ELF-1 (cell line): ENCODE results near the gene NQO2.
"Not testable (repeated sequence)": the region's sequence is repeated elsewhere in the genome, so short reads cannot be mapped to it uniquely, and the experiment has no call there.

Experiments used
- DNase-seq: peaks from one replicate; pipeline ENCODE4 v3.0.0-alpha.2; 2016; ENCODE audit warnings: low read depth, low spot score

The NQO2 gene

DNA sequence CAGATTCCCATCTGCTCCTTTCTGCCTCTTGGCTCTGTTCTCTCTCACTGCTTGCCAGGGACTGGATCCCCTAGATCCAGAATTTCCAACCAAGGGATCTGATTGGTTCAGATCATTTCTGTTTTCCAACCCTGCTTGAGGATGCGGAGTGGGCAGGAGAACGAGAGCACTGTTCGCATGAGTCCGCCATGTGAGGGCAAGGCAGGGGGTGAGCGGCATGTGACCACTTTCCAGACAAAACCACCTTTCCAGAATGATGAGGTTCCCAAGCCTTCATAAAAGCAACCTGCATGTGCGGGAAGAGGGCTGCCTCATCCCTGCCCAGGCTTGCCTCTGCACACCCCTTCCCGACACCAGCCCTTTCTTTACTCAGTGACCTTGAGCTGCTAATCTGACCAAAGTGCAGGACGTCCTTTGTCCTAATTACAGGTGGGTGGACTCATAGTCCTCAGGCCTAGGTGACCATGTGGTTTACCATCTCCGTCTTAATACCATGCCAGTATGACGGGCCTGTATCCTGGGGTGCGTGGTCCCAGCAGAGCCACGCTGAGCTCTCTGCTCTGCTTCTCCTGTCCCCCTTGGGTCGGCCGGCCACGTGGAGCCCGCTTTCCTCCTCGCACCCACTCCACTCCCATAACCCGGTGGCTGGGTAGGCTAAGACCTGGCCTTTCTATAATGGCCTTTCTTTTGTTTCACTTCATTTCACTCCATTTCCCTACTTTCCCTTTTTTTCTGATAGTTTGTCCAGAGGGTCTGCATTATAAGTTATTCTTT, 14.4 kb downstream of the NQO2 start:
- no peak for DNase-seq

DNA sequence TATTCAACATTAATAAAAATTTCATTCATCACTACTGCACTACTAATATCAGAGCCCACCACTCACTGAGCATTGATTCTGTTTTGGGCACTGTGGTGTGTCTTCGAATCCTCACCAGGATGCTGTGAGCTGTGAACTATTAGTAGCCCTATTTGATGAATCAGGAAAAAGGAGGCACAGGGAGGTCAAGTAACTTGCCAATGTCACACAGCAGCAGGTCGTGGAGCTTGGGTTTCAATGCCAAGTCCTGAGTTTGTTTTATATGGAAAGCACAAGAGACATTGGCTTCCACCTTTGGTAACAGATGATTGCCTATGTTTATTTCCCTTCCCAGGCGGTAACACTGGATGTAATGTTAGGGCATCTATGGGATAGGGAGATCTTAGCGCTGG, 15.0 kb downstream of the NQO2 start:
- DNase-seq: no peak

DNA sequence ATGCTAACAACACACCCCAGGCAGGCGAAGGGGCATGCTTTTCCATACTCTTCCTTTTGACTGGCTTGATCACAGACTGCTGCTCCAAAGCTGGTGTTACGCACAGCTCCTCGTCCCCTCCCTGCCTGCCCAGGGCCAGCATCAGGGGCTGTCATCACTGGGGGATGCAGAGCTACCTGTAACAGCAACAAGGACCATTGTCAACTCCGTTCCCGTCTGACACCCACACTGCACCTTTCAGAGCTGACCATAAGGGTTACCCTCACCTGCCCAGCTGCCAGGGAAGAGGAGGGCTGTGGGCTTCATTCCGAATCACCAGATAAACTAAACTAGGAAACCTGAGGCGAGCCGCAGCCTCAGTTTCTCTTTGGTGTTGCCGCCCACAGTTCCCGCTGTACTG, 15.4 kb downstream of the NQO2 start:
- no peak for DNase-seq

DNA sequence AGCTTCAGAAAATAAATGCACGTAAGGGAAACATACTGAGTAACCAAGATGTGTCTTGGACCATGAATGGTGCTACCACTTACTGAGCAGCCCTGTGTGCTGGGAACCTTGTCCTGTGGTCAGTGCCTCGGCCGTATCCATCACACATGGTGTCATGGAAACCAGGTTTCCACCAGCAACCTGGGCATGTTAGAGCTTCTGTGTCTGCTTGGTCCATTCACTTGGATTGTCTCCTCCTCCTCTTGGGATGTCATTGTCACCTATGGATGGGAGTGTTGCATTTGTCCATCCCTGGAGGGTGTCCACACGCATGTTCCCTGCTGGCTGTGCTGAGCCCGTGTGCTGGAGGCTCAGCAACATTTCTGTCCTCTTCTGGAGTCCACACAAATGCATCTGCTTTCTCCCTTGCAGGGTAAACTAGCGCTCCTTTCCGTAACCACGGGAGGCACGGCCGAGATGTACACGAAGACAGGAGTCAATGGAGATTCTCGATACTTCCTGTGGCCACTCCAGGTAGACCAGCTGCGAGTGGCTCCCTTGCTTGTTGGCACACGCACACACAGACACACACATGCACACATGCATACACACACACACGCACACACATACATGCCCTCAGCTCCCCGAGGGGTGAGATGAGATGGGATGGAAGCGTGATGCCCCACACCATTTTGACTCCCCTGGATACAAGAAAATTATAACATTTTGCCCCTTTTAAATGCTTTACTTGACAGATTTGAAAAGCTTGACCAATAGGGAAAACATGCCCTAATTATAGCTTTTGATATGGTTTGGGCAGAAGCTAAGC, 17.0 kb downstream of the NQO2 start:
- no peak for DNase-seq

DNA sequence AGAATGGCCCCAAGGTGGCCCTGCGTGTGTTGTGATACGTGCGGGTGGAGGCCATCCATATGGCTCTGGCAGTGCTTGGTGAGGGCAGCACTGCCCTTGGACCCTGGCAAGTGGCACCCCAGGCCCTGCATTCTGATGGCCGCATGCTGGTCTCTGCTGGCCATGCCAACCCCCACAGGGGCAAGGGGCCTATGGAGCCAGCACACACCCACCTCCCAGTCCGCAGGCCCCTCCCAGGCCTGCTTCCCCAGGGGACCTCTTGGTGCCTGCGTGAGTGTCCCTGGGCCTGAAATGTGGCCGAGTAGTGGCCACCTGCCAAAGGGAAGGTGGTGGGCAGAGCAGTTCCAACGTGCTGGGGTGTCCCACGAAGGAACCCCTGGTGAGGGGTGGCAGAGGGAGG, 17.6 kb downstream of the NQO2 start:
- no peak for DNase-seq

DNA sequence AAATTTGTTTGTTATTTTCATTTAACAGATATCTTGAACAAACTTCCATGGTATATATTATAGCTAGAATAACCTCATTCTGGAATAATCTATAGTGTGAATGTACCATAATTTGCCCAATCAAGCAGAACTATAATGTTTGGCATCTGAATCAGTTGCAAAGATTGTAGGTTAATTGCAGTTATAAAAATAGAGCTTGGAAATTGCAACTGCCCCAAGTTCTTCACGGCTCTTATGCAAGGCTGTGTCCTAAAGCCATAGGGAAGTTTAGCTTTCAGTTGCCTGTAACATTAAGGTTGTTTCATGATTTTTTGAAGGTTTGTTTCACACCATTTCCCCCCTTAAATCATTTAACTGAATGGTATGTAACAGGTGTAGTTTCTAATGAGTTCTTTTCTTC, 19.4 kb downstream of the NQO2 start:
- DNase-seq: no peak

DNA sequence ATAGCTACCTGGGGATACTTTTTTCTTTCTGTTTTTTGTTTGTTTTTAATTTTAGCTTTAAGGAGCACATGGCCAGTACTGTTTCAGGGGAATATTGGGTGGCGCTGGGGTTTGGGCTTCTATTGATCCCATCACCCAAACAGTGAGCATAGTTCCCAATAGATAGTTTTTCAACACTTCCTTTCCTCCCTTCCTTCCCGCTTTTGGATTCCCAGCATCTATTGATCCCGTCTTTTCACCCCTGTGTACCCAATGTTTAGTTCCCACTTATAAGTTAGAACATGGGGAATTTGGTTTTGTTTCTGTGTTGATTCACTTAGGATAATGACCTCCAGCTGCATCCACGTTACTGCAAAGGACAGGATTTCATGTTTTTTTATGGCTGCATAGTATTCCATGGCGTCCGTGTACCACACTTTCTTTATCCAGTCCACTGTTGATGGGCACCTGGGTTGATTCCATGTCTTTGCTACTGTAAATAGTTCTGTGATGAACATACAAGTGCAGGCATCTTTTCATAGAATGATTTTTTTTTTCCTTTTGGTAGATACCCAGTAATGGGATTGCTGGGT, 20.1 kb downstream of the NQO2 start:
- no peak for DNase-seq

DNA sequence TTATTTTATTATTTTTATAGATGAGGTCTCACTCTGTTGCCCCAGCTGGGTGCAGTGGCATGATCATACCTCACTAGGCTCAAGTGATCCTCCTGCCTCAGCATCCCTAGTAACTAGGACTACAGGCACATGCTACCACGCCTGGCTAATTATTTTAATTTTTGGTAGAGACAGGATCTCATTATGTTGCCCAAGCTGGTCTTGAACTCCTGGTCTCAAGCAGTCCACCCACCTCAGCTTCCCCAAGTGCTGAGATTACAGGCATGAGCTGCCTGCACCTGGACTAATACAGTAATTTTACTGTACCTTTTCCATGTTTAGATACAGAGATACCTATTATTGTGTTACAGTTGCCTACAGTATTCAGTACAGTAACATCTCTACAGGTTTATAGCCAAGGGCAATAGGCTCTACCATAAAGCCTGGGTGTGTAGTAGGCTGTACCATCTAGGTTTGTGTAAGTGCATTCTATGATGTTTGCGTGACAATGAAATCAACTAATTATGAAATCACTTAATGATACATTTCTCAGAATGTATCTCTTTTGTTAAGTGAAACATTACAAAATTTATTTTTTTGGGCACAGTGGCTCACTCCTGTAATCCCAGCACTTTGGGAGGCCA, 21.4 kb downstream of the NQO2 start:
- not testable (repeated sequence) for DNase-seq

DNA sequence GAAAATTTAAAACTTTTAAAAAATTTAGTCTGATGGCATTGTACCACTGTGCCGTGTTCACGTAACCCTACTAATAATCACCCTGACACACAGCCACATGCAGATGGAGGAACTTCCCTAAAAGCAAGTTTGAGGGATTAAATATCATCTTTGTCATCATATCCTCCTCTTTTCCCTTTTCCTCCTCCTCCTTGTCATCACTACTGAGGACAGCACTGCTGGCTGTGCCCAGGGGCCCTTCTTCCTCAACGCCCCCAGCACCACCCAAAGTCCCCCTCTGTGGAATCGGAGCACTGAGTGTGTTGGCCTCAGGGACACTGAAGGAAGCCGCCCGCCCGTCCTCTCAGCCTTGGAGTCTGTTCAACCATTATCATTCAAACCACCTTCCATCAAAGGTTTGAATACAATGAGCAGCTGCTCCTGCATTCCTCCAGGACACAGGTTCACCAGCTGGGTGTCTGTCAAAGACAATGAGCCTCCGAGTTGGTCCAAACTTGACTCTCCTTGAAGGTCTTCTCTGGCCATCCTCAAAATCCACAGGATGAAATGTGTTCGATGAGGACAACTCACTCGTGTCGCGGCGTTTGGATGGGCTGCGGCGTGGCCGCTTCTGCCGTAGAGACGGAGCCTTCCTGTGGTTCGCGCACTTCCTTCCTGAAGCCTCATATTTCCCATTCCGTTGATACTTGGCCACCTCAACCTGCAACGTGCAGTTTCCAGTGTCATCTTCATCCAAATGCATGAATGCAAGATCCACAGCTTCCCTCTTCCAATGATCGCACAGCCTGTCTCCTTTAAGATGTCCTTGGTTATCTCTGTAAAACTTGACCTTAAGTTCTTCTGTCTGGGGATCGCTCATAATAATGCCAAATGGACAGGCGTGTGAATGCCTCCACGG, 23.3 kb downstream of the NQO2 start:
- DNase-seq: peak; percentile 85

DNA sequence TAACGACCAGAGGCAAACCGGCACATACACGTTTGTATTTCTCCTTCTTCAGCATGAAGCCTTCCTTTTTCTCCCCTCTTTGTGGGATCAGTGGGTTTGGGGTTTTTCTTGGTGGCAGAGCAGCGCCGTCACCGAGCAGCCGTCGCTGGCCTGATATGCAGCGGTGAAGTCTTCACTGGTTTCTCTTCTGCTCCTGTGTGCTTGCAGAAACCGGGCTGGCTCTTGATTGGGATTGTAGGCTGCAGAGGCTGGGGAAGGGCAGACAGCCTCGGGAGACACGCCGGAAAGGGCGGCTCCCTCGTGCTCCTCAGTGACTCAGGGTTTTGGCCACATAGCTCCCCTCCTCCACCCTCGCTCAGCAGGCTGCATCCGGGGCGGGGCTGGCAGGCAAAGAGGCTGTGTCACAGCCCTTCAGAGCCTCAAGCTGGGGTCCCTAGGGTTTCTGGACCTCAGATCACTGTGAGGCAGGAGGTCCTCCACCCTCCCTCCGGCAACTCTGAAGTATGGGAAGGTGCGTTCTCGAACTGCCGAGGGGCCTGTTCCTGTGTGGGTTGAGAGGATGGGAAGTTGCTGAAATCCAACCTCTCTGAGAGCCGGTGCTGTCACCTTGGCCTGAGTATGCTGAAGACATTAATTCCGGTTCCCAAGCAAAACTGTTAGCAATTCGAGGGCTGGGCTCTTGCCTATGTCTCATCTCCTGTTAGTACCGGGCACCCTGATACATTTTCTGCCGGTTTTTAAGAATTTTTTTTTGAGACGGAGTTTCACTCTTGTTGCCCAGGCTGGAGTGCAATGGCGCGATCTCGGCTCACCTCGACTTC, 24.2 kb downstream of the NQO2 start:
- DNase-seq: peak; percentile 98

DNA sequence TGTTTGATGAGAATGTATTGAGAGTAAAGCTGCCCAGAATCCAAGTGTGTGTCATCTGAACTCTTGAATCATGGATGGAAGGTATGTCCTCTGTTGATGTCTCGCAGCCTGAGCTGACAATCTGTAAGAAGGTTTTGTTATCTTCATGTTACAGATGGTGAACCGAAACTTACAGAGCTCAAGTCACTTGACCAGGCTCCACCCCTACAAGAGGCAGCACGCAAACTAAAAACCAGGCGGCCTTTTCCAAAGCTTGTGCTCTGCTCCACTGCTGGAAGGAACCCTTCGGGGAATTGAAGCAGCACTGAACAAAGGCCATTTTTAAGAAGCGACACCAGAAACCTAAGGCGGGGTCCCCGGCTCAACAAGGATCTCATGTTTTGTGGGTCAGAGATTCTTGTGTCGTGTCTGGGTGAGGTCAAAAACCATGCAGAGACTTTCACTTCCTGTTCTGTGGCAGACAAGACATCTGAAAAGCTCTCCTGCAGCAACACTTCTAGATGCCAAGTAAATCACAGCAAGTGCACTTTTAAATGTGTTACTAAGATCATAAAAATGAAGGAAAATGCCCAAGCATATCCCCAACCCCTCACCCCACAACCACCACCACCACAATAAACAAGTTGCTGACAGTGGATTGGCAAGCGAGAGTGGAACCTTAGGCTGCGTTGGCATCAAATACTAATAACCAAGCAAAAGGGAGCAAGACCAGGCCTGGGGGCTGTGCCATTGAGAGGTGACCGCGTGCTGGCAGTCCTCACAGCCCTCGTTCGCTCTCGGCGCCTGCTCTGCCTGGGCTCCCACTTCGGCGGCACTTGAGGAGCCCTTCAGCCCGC, 27.3 kb downstream of the NQO2 start:
- DNase-seq: no peak

DNA sequence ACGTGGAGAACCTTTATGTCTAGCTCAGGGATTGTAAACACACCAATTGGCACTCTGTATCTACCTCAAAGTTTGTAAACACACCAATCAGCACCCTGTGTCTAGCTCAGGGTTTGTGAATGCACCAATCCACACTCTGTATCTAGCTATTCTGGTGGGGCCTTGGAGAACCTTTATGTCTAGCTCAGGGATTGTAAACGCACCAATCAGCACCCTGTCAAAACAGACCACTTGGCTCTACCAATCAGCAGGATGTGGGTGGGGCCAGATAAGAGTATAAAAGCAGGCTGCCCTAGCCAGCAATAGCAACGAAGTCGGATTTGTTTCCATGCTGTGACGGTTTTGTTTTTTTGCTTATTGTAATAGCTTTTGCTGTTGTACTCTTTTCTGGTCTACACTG, 28.5 kb downstream of the NQO2 start:
- not testable (repeated sequence) for DNase-seq

DNA sequence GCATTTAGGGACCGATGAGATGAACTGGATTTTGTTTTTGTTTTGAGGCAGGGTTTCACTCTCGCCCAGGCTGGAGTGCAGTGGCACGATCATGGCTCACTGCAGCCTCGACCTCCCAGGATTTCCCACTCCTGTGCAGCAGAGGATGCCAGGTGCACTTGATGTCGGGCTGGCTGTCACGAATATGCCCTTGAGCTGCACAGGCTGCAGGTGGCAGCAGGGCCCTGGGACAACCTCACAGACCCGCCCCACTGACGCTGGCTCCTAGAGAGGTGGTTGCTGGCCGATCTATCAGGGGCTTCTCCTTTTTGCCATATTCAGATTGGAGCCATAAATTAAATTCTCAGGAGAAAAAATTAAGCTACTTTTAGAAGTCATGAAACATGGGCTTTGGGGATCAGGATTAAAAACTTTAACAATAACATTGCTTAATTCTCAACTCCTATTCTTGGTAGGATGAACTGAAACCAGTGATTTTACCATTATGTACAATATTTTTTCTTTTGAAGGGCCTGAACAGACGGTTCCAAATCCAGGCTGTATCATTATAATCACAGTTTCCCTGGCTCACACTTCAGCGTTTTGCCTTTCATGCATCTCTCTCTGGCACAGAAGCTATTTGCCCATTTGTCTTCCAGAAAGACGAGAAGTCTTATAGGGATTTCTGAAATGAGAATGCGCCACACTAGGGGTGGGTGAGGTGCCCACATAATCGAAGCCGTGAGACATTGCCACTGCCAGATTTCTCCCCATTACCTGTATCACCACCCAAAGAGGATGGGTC, 32.4 kb downstream of the NQO2 start:
- no peak for DNase-seq

DNA sequence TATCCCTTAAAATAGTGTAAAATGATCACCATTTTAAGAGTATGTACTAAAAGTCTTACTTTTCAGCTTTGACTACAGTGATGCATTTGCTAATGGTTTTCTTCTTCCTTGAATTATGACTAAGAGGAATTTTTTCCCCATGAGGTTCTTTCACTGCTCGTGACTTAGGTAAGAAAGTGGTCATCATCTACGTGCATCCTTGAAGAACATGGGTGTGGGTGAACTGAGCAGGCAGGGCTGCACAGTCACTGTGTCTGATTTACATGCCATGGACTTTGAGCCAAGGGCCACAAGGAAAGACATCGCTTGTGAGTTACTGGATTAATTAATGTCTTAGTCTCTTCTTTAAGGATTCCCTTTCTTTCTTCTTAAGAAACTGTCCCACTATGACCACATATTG, 33.3 kb downstream of the NQO2 start:
- DNase-seq: no peak

DNA sequence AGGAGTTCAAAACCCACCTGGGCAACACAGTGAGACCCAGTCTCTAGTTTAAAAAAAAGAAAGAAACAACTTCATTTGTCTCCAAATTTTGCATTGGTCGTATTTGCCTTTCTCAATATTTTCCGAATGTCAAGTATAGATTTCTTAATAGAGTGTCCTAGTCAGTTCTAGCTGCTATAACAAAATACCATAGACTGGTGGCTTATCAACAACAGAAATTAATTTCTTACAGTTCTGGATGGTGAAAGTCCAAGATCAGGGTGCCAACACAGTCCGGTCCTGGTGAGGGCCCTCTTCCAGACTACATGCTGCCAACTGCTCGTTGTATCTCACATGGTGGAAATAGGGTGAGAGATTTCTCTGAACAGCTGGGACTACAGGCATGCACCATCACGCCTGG, 34.0 kb downstream of the NQO2 start:
- no peak for DNase-seq

DNA sequence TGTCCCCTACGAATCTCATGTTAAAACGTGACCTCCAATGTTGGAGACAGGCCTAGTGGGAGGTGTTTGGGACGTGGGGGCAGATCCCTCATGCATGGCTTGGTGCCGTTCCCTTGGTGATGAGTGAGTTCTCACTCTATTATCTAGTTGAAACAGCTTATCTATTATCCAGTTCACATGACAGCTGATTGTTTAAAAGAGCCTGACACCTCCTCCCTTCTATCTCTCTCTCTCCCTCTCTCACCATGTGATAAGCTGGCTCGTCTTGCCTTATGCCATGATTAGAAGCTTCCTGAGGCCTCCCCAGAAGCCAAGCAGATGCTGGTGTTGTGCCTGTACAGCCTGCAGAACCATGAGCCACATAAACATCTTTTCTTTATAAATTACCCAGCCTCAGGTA, 35.7 kb downstream of the NQO2 start:
- DNase-seq: no peak

DNA sequence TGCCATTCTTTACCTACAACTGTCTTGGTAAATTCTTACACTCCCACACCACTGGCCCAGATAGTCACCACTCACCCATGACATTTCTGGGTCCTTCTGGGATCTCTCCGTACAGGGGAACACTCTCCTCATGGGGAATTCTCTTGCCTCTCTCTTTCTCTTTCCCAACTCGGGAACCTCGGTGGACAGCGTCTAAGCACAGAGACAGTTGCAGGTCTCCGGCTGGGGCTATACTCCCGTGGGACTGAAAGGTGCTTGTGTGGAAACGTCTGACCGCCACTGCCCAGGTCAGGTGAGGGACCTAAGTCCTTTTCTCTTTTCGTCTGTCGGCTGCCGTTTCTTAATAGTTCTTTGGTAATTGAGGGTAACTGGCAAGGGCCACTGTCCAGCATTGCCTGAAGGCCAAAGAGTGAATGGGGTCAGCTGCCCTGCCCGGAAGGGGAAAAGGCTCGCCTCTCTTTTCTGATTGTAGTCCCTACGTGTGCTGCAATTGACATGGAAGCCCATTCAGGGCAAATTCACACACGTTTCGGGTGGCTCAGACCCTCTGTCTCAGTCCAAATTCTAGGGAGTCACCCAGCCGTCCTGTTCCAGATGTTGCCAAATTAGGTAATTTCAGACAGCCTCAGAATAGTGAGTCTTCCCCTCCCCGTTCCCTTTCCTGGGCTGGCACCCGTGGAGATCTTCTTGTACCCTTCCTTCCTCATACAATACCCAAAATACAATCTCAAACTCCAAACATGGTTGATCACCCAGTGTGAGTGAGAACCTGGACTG, 37.4 kb downstream of the NQO2 start:
- peak; percentile 21 for DNase-seq
